Measurements from ENCODE around the gene CORO1C.

Gene CORO1C

GRCh38 chr12:108770269-108770829, 39.0 kb upstream of the CORO1C start:
- Histone ChIP-seq H2AFZ (ENCODE audit: low read length, unreplicated experiment) (no peak overlapping the region), H3K27ac (ENCODE audit: low read depth, low read length) (no peak overlapping the region), H3K36me3 (ENCODE audit: insufficient read depth, low read length) (no peaks in the 10 kb centered on the region), H3K79me2 (ENCODE audit: control insufficient read depth, insufficient read depth, low read length, unreplicated experiment) (no peaks in the 10 kb centered on the region), H3K27me3 (ENCODE audit: insufficient read depth, low read length) (no peaks in the 10 kb centered on the region), H3K4me3 (ENCODE audit: low read depth, low read length) (no peak overlapping the region), H3K4me1 (ENCODE audit: control insufficient read depth, insufficient read depth, low read length, unreplicated experiment) (peaks cover 9% of the 10 kb centered on the region)

- H3K4me1 ChIP-seq (ENCODE audit: control insufficient read depth, insufficient read depth, low read length, unreplicated experiment) = peaks cover 5% of the 10 kb centered on the region
- no peak overlapping the region for H3K27ac ChIP-seq (ENCODE audit: low read depth, low read length)
- H3K79me2 ChIP-seq (ENCODE audit: control insufficient read depth, insufficient read depth, low read length, unreplicated experiment) = no peaks in the 10 kb centered on the region
- peak overlapping the region; percentile 53; the same call in 1 of the 2 replicates for H3K4me3 ChIP-seq (ENCODE audit: low read depth, low read length)
- H3K27me3 ChIP-seq (ENCODE audit: insufficient read depth, low read length) = no peaks in the 10 kb centered on the region
- H3K36me3 ChIP-seq (ENCODE audit: insufficient read depth, low read length) = no peaks in the 10 kb centered on the region
- H2AFZ ChIP-seq (ENCODE audit: low read length, unreplicated experiment) = no peak overlapping the region
These were observed 37.5 kb upstream of the CORO1C start for GRCh38 chr12:108768591-108769500.

- no peaks in the 10 kb centered on the region for H3K79me2 ChIP-seq (ENCODE audit: control insufficient read depth, insufficient read depth, low read length, unreplicated experiment)
These were observed 35.0 kb upstream of the CORO1C start for GRCh38 chr12:108766294-108766693.

GRCh38 chr12:108765289-108765764, 34.0 kb upstream of the CORO1C start:
- H2AFZ ChIP-seq (ENCODE audit: low read length, unreplicated experiment) = no peak overlapping the region

More at GRCh38 chr12:108766294-108766693, 35.0 kb upstream of the CORO1C start:
- H3K4me1 ChIP-seq (ENCODE audit: control insufficient read depth, insufficient read depth, low read length, unreplicated experiment) = no peaks in the 10 kb centered on the region
- no peak overlapping the region for H3K4me3 ChIP-seq (ENCODE audit: low read depth, low read length)
- H2AFZ ChIP-seq (ENCODE audit: low read length, unreplicated experiment) = no peak overlapping the region
- no peaks in the 10 kb centered on the region for H3K27me3 ChIP-seq (ENCODE audit: insufficient read depth, low read length)
- H3K27ac ChIP-seq (ENCODE audit: low read depth, low read length) = no peak overlapping the region
- H3K36me3 ChIP-seq (ENCODE audit: insufficient read depth, low read length) = no peaks in the 10 kb centered on the region

GRCh38 chr12:108764540-108765288, 33.4 kb upstream of the CORO1C start:
- Histone ChIP-seq H3K4me1 (ENCODE audit: control insufficient read depth, insufficient read depth, low read length, unreplicated experiment) (no peaks in the 10 kb centered on the region), H3K27ac (ENCODE audit: low read depth, low read length) (no peak overlapping the region), H3K79me2 (ENCODE audit: control insufficient read depth, insufficient read depth, low read length, unreplicated experiment) (no peaks in the 10 kb centered on the region), H3K27me3 (ENCODE audit: insufficient read depth, low read length) (no peaks in the 10 kb centered on the region), H3K4me3 (ENCODE audit: low read depth, low read length) (no peak overlapping the region), H3K36me3 (ENCODE audit: insufficient read depth, low read length) (no peaks in the 10 kb centered on the region), H2AFZ (ENCODE audit: low read length, unreplicated experiment) (no peak overlapping the region)

More at GRCh38 chr12:108765289-108765764, 34.0 kb upstream of the CORO1C start:
- Histone ChIP-seq H3K27me3 (ENCODE audit: insufficient read depth, low read length) (no peaks in the 10 kb centered on the region), H3K27ac (ENCODE audit: low read depth, low read length) (no peak overlapping the region), H3K4me3 (ENCODE audit: low read depth, low read length) (no peak overlapping the region), H3K4me1 (ENCODE audit: control insufficient read depth, insufficient read depth, low read length, unreplicated experiment) (no peaks in the 10 kb centered on the region), H3K79me2 (ENCODE audit: control insufficient read depth, insufficient read depth, low read length, unreplicated experiment) (no peaks in the 10 kb centered on the region), H3K36me3 (ENCODE audit: insufficient read depth, low read length) (no peaks in the 10 kb centered on the region)

- Histone ChIP-seq H2AFZ (ENCODE audit: low read length, unreplicated experiment) (no peak overlapping the region), H3K79me2 (ENCODE audit: control insufficient read depth, insufficient read depth, low read length, unreplicated experiment) (no peaks in the 10 kb centered on the region), H3K27me3 (ENCODE audit: insufficient read depth, low read length) (no peaks in the 10 kb centered on the region), H3K4me1 (ENCODE audit: control insufficient read depth, insufficient read depth, low read length, unreplicated experiment) (no peaks in the 10 kb centered on the region), H3K27ac (ENCODE audit: low read depth, low read length) (no peak overlapping the region), H3K4me3 (ENCODE audit: low read depth, low read length) (no peak overlapping the region), H3K36me3 (ENCODE audit: insufficient read depth, low read length) (no peaks in the 10 kb centered on the region)
These were observed 29.9 kb upstream of the CORO1C start for GRCh38 chr12:108761226-108761625.

- no peaks in the 10 kb centered on the region for H3K4me1 ChIP-seq (ENCODE audit: control insufficient read depth, insufficient read depth, low read length, unreplicated experiment)
- H3K36me3 ChIP-seq (ENCODE audit: insufficient read depth, low read length) = no peaks in the 10 kb centered on the region
- H2AFZ ChIP-seq (ENCODE audit: low read length, unreplicated experiment) = no peak overlapping the region
- no peaks in the 10 kb centered on the region for H3K27me3 ChIP-seq (ENCODE audit: insufficient read depth, low read length)
- H3K79me2 ChIP-seq (ENCODE audit: control insufficient read depth, insufficient read depth, low read length, unreplicated experiment) = no peaks in the 10 kb centered on the region
- H3K27ac ChIP-seq (ENCODE audit: low read depth, low read length) = no peak overlapping the region
- H3K4me3 ChIP-seq (ENCODE audit: low read depth, low read length) = no peak overlapping the region
These were observed 28.6 kb upstream of the CORO1C start for GRCh38 chr12:108759924-108760323.

- H3K79me2 ChIP-seq (ENCODE audit: control insufficient read depth, insufficient read depth, low read length, unreplicated experiment) = no peaks in the 10 kb centered on the region
- no peak overlapping the region for H3K4me3 ChIP-seq (ENCODE audit: low read depth, low read length)
- H3K4me1 ChIP-seq (ENCODE audit: control insufficient read depth, insufficient read depth, low read length, unreplicated experiment) = no peaks in the 10 kb centered on the region
- no peaks in the 10 kb centered on the region for H3K27me3 ChIP-seq (ENCODE audit: insufficient read depth, low read length)
- H3K27ac ChIP-seq (ENCODE audit: low read depth, low read length) = no peak overlapping the region
- H3K36me3 ChIP-seq (ENCODE audit: insufficient read depth, low read length) = no peaks in the 10 kb centered on the region
- no peak overlapping the region for H2AFZ ChIP-seq (ENCODE audit: low read length, unreplicated experiment)
These were observed 26.5 kb upstream of the CORO1C start for GRCh38 chr12:108757856-108758255.

- Histone ChIP-seq H3K79me2 (ENCODE audit: control insufficient read depth, insufficient read depth, low read length, unreplicated experiment) (no peaks in the 10 kb centered on the region), H3K4me1 (ENCODE audit: control insufficient read depth, insufficient read depth, low read length, unreplicated experiment) (peaks cover 9% of the 10 kb centered on the region), H3K4me3 (ENCODE audit: low read depth, low read length) (no peak overlapping the region), H3K27ac (ENCODE audit: low read depth, low read length) (no peak overlapping the region), H2AFZ (ENCODE audit: low read length, unreplicated experiment) (no peak overlapping the region), H3K27me3 (ENCODE audit: insufficient read depth, low read length) (no peaks in the 10 kb centered on the region), H3K36me3 (ENCODE audit: insufficient read depth, low read length) (no peaks in the 10 kb centered on the region)
These were observed 25.1 kb upstream of the CORO1C start for GRCh38 chr12:108756421-108756820.

- Histone ChIP-seq H3K36me3 (ENCODE audit: insufficient read depth, low read length) (no peaks in the 10 kb centered on the region), H3K27ac (ENCODE audit: low read depth, low read length) (no peak overlapping the region), H3K79me2 (ENCODE audit: control insufficient read depth, insufficient read depth, low read length, unreplicated experiment) (no peaks in the 10 kb centered on the region), H3K4me1 (ENCODE audit: control insufficient read depth, insufficient read depth, low read length, unreplicated experiment) (peaks cover 11% of the 10 kb centered on the region), H2AFZ (ENCODE audit: low read length, unreplicated experiment) (no peak overlapping the region), H3K4me3 (ENCODE audit: low read depth, low read length) (no peak overlapping the region), H3K27me3 (ENCODE audit: insufficient read depth, low read length) (no peaks in the 10 kb centered on the region)
These were observed 24.2 kb upstream of the CORO1C start for GRCh38 chr12:108755481-108755880.

Data from ACC112 (cell line).